ENCODE results near the gene MYO1H. TPM values are rescaled to one million over a fixed set of nuclear protein-coding genes. Genes with fewer than 3 reads are reported as not detected.

The MYO1H gene
- total RNA-seq, 1 experiment from 2014 or later = not detected

GRCh38 chr12:109343677-109344076 is 4.0 kb upstream of the MYO1H start:
- no TSS peak for BruUV-seq (replicated peaks)
- POLR2A ChIA-PET = no interaction called here
- Histone ChIP-seq H3K4me1 (ENCODE audit: control insufficient read depth in 1 of 2, insufficient read depth in 2 of 2, low read length in 2 of 2) (no peaks in the 10 kb centered on the region), H2AFZ (ENCODE audit: low read depth, low read length, poor library complexity, severe bottlenecking) (no peak overlapping the region), H3K4me3 (replicated peaks in 1 of 2; ENCODE audit: low read depth in 1 of 2, low read length in 2 of 2) (no peak overlapping the region), H3K9me2 (ENCODE audit: insufficient read depth) (no peaks in the 10 kb centered on the region), H3K36me3 (ENCODE audit: control insufficient read depth in 1 of 2, insufficient read depth in 2 of 2, low read length in 2 of 2) (no peaks in the 10 kb centered on the region), H3K27me3 (ENCODE audit: insufficient read depth, low read length) (no peaks in the 10 kb centered on the region), H3K79me2 (ENCODE audit: insufficient read depth, low read length) (no peaks in the 10 kb centered on the region), H3K4me2 (ENCODE audit: low read length) (no peak overlapping the region), H3K9me3 (ENCODE audit: control insufficient read depth in 1 of 2, insufficient read depth in 1 of 2, low read depth in 1 of 2, low read length in 2 of 2) (no peaks in the 10 kb centered on the region), H3K27ac (ENCODE audit: low read depth, low read length) (no peak overlapping the region), H4K20me1 (ENCODE audit: insufficient read depth) (no peaks in the 10 kb centered on the region), H3K9ac (ENCODE audit: low read length) (no peak overlapping the region)
- no peak for DNase-seq (ENCODE audit: low read depth, low spot score)
- intact Hi-C loops (cut with micrococcal nuclease) = no loop called here
- CTCF ChIA-PET = no interaction called here
- TF ChIP-seq RAD21 (IDR thresholded peaks at IDR 0.05; ENCODE audit: low read depth) (no peak), SIN3A (IDR thresholded peaks at IDR 0.05; ENCODE audit: low read depth) (no peak), MAX (IDR thresholded peaks at IDR 0.05) (no peak), SRF (IDR thresholded peaks at IDR 0.05; ENCODE audit: low read depth) (no peak), REST (IDR thresholded peaks at IDR 0.05; ENCODE audit: low read depth) (no peak), EZH2phosphoT487 (IDR thresholded peaks at IDR 0.05; ENCODE audit: borderline replicate concordance) (no peak), EGR1 (IDR thresholded peaks at IDR 0.05; ENCODE audit: low read depth) (no peak), ZBTB33 (IDR thresholded peaks at IDR 0.05; ENCODE audit: extremely low read depth, insufficient replicate concordance, low read length) (no peak), JUND (IDR thresholded peaks at IDR 0.05) (no peak), POLR2AphosphoS5 (IDR thresholded peaks at IDR 0.05; ENCODE audit: low read depth, low read length) (no peak), ZFX (IDR thresholded peaks at IDR 0.05) (no peak), POLR2A (IDR thresholded peaks at IDR 0.05; ENCODE audit: borderline replicate concordance, extremely low read depth, insufficient read depth, insufficient read length) (no peak), ATF3 (IDR thresholded peaks at IDR 0.05) (no peak), ELF1 (IDR thresholded peaks at IDR 0.05; ENCODE audit: borderline replicate concordance, low read depth) (no peak)
- RAD21 ChIA-PET (ENCODE audit: low non-redundant PET in 1 of 2, low total read pairs in 2 of 2, uncharacterized antibody in 2 of 2, unreplicated experiment in 2 of 2) = no interaction called here
- ATAC-seq = no peak

Measured in HCT116 (cell line).